NT2/D1 (cell line): ENCODE results near the gene GPR152.

Experiments
- SUZ12 ChIP-seq: IDR thresholded peaks from 2 replicates; pipeline ENCODE4 v1.6.1; 2011; ENCODE audit not compliant: insufficient read length, insufficient read depth; ENCODE audit errors: extremely low read depth
- YY1 ChIP-seq: IDR thresholded peaks from 2 replicates; pipeline ENCODE4 v1.6.1; 2011; ENCODE audit not compliant: insufficient read length, insufficient read depth
- ZNF274 ChIP-seq: IDR thresholded peaks from 2 replicates; pipeline ENCODE4 v1.6.1; 2011; ENCODE audit warnings: mild to moderate bottlenecking, low read depth, low read length

DNA sequence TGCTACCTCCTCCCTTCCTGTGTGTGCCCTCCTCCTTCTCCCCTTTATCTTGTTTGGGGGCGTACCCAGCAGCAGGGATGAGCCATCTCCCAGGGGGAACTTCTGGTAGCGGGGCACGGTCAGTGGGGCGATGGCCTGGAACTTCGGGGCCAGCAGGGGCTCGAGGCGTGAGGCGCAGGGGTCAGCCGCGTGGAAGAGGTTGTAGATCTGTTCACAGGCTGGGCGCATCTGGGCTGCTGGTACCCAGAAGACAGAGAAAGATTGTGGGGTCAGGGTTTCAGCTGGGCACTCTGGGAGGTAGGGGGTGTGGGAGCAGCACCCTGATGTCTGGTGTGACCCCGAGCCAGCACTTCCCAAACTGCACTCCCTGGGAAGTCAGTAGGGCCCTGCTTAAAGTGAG lies 43.6 kb upstream of the GPR152 start:
- no peak for TF ChIP-seq YY1
- TF ChIP-seq ZNF274 = no peak
- no peak for TF ChIP-seq SUZ12
